Measurements from ENCODE around the gene ZDHHC18. TPM values are rescaled to one million over a fixed set of nuclear protein-coding genes. Genes with fewer than 3 reads are reported as not detected.

Gene ZDHHC18
- total and polyA plus RNA-seq, 2 of the 8 experiments (the other 6 are each of a cell fraction or from before 2014, with no cell fraction given), result 29.7 to 49.8 TPM

- H2BK12ac ChIP-seq (ENCODE audit: low read depth, low read length), result no peak overlapping the region
- FAIRE-seq (no peak), DNase-seq (ENCODE audit: low read depth in 1 of 2, low spot score in 2 of 2) (no peak)
- no peak overlapping the region for H3K14ac ChIP-seq (ENCODE audit: insufficient read length)
- no peak overlapping the region for H3K23ac ChIP-seq (ENCODE audit: insufficient read length)
- H2AFZ ChIP-seq (ENCODE audit: low read length), result no peak overlapping the region
- TF ChIP-seq SP4 (IDR thresholded peaks at IDR 0.05; ENCODE audit: low read length) (no peak), POLR2A (IDR thresholded peaks at IDR 0.05; ENCODE audit: control extremely low read depth in 1 of 2, low read depth in 2 of 2, low read length in 2 of 2) (no peak), KDM5A (IDR thresholded peaks at IDR 0.05; ENCODE audit: low read length) (no peak), MAFK (IDR thresholded peaks at IDR 0.05; ENCODE audit: low read depth, low read length) (no peak), ZNF274 (IDR thresholded peaks at IDR 0.05; ENCODE audit: borderline replicate concordance, extremely low read depth, low read length) (no peak), E2F6 (IDR thresholded peaks at IDR 0.05) (no peak), TAF7 (optimal IDR thresholded peaks at IDR 0.05; ENCODE audit: borderline replicate concordance, low read depth, low read length) (no peak)
- TF ChIP-seq, protein P1, sequence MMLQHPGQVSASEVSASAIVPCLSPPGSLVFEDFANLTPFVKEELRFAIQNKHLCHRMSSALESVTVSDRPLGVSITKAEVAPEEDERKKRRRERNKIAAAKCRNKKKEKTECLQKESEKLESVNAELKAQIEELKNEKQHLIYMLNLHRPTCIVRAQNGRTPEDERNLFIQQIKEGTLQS (IDR thresholded peaks at IDR 0.05; ENCODE audit: insufficient read depth, low read depth, low read length), result no peak
- CTCF ChIA-PET (ENCODE audit: partially characterized antibody), result interaction anchor here (0.7 to 1.7 kb wide), 5 partner anchors 15 to 183 kb away, joined by 3 to 4 read pairs (median 3); no protein-coding TSS in a partner anchor
- no peak overlapping the region for H4K5ac ChIP-seq (ENCODE audit: insufficient read length, low read depth, low read length)
- no peak overlapping the region for H3K27ac ChIP-seq (ENCODE audit: low read depth, low read length)
- H4K20me1 ChIP-seq (replicated peaks in 1 of 2; ENCODE audit: control insufficient read depth in 1 of 2, insufficient read depth in 2 of 2, low read length in 2 of 2), result peaks cover 1 to 8% of the 10 kb centered on the region in 2 experiments
- H3K9me3 ChIP-seq (ENCODE audit: insufficient read depth in 2 of 2, low read depth in 1 of 2, low read length in 1 of 2), result no peaks in the 10 kb centered on the region
- POLR2A ChIA-PET (ENCODE audit: partially characterized antibody), result interaction anchor here (1.4 to 11.6 kb wide), 4 partner anchors 13 to 115 kb away, joined by 4 to 118 read pairs (median 5); partner anchors contain the start of genes ARID1A and GPATCH3
- H3K18ac ChIP-seq (ENCODE audit: extremely low read depth, low read length), result no peak overlapping the region
- H2BK15ac ChIP-seq (ENCODE audit: low read length), result no peak overlapping the region
- H3K23me2 ChIP-seq (ENCODE audit: low read depth, low read length), result peaks cover 14% of the 10 kb centered on the region
- no peak overlapping the region for H3K4me3 ChIP-seq (ENCODE audit: extremely low read depth in 1 of 4, insufficient read depth in 2 of 4, low read depth in 3 of 4, low read length in 4 of 4)
- H3K79me1 ChIP-seq (ENCODE audit: low read depth, low read length), result no peaks in the 10 kb centered on the region
- no peak overlapping the region for H2AK5ac ChIP-seq (ENCODE audit: low read depth, low read length)
- no peaks in the 10 kb centered on the region for H3K27me3 ChIP-seq (replicated peaks in 1 of 4; ENCODE audit: control insufficient read depth in 3 of 4, extremely low read depth in 1 of 4, insufficient read depth in 3 of 4, low read length in 3 of 4)
- no peak overlapping the region for H3K9ac ChIP-seq (replicated peaks in 1 of 4; ENCODE audit: extremely low read depth in 1 of 4, low read depth in 3 of 4, low read length in 3 of 4)
- peaks cover 7 to 19% (median 13%) of the 10 kb centered on the region in 4 experiments; a peak in 6 of 7 replicates for H3K4me1 ChIP-seq (replicated peaks in 1 of 4; ENCODE audit: control insufficient read depth in 3 of 4, insufficient read depth in 4 of 4, low read length in 3 of 4)
- peaks cover 9 to 23% (median 12%) of the 10 kb centered on the region in 4 experiments for H3K36me3 ChIP-seq (ENCODE audit: control insufficient read depth in 2 of 4, insufficient read depth in 4 of 4, low read length in 3 of 4)
- no peak overlapping the region for H2BK5ac ChIP-seq (ENCODE audit: low read depth, low read length)
- no peak overlapping the region for H4K8ac ChIP-seq (ENCODE audit: extremely low read depth, insufficient read depth, low read length)
- no peak overlapping the region for H2BK120ac ChIP-seq (replicated peaks; ENCODE audit: low read depth, low read length)
- no peak overlapping the region for H3K4ac ChIP-seq (replicated peaks; ENCODE audit: insufficient read length, low read depth, low read length)
- H3K56ac ChIP-seq (replicated peaks; ENCODE audit: insufficient read length, low read depth, low read length), result no peak overlapping the region
- 94% methylated on average over 1 of the region's 1 CpG; no CpG with 5 or more reads in 1 of the 2 experiments for WGBS, 2 experiments (ENCODE audit: extremely low coverage in 1 of 2, insufficient coverage in 1 of 2, insufficient read length in 1 of 2, insufficient replicate concordance in 2 of 2, low coverage in 1 of 2, low lambda C conversion rate in 2 of 2, missing lambda C conversion rate in 1 of 2)
- H4K91ac ChIP-seq (replicated peaks; ENCODE audit: insufficient read length, low read length), result no peak overlapping the region
- no peak overlapping the region for H3K4me2 ChIP-seq (ENCODE audit: insufficient read depth in 1 of 2, low read depth in 2 of 2, low read length in 2 of 2)
- no peaks in the 10 kb centered on the region for H3K79me2 ChIP-seq (ENCODE audit: control insufficient read depth in 1 of 2, insufficient read depth in 2 of 2, low read length in 2 of 2)
- H2BK20ac ChIP-seq (ENCODE audit: low read length), result no peak overlapping the region
Measured at GRCh38 chr1:26784886-26785285, 41.6 kb upstream of the ZDHHC18 start.

Data from H1 (cell line).